Measurements from ENCODE around the gene LMAN1L. TPM values are rescaled to one million over a fixed set of nuclear protein-coding genes. Genes with fewer than 3 reads are reported as not detected.
A peak's percentile ranks its signal among the peaks of the same experiment; 100 is the strongest.

LMAN1L gene
- total RNA-seq, 1 donor from 2014 or later: 0.20 TPM

GRCh38 chr15:74838746-74839525 lies 26.3 kb downstream of the LMAN1L start:
- DNase-seq: no peak

DNA sequence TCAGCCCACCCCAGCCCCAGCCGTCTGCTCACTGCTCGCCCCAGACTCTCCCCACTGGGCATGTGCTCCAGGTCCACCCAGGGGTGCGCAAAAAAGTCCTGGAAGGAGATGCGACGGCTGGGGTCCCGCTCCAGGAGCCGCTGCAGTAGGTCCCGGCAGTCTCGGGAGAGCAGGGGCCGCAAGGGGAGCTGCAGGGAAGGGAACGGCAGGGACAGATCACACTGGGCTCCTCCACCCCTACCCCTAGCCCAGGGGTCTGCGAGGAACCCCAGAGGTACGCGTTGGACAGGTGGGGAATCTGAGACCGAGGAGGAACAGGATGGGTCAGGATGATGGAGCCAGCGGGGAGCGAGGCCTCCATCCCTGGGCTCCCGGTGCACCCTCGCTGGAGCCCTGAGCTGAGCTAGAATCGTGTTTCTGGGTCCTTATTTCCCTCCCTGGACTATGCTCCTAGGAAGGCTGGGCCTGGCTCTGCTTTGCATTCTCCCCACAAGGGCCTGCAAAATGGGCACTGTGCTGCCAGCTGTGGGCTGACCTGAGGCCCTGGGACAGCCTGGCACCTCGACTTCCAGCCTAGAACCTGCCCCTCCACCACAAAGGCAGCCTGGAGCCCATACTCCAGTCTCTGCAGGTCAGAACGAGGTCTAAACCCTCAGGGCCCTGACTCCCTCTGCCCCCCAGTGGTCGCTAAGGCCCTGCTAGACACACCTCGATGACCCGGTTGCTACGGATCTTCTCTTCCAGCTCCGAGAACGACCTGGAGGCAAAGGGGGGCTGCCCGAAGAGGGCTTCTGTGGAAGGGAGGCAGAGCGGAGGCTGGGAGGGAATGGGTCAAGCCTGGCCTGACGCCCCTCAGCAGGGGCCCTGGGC lies 27.1 kb downstream of the LMAN1L start:
- no peak for DNase-seq

DNA sequence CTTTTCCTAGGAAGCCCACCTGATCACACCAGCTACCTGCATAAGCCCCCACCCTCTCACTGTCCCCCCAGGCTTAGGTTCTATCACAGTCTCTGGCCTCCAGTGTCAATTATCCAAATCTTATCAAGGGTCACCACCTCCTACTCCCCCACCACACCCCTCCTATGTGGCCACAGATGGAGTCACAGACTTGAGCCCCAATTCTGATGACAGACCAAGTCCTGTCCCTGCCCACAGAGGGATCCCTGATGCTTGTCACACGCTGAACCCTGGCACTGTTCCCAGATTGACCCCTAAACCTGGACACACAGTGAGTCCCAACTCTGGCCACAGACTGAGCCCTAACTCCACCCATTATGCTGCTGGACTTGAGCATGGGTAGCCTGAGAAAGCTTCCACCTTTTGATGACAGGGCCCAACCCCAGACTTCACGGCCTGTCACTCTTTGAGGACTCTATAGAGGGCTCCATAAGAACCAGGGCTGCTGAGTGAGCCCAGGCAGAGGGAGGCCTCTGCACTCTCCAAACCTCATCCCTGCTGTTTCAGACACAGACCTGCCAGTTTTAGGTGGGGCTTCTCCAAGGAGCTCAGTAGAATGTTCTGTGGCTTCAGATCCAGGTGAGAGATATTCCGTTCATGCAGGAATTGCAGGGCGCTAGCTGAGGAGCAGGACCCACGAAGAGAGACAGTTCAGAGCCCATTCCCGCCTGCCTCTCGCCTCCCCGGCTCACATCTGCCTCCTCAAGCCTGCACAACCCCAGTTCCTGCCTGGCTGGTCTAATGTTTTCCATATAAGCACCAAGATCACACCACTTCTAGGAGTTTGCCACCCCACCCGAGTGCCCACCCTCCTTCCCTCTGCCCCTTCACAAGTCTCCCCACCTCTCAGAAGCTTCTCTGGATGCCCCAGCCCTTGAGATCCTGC lies 28.5 kb downstream of the LMAN1L start:
- DNase-seq: no peak

DNA sequence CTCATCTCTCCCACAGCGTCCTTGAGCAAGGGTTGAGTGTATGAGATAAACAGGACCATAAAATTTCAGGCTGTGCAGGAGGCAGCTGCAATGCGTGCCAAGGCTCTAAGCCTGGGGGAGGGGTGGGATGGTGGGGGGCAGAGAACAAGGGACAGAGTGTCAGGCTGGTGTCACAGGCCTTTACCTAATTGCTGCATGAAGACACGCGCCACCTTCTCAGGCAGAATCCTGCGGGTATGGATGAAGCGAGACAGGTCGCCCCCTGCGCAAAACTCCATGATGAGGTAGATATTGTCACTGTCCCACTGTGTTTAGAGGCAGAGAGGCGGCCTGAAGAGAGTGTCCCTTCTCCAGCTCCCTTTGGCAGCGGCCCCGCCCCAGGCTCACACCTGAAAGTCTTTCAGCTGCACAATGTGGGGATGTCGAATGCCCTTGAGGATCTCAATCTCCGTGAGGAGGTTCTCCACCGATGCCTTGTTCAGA lies 29.3 kb downstream of the LMAN1L start:
- DNase-seq: no peak

DNA sequence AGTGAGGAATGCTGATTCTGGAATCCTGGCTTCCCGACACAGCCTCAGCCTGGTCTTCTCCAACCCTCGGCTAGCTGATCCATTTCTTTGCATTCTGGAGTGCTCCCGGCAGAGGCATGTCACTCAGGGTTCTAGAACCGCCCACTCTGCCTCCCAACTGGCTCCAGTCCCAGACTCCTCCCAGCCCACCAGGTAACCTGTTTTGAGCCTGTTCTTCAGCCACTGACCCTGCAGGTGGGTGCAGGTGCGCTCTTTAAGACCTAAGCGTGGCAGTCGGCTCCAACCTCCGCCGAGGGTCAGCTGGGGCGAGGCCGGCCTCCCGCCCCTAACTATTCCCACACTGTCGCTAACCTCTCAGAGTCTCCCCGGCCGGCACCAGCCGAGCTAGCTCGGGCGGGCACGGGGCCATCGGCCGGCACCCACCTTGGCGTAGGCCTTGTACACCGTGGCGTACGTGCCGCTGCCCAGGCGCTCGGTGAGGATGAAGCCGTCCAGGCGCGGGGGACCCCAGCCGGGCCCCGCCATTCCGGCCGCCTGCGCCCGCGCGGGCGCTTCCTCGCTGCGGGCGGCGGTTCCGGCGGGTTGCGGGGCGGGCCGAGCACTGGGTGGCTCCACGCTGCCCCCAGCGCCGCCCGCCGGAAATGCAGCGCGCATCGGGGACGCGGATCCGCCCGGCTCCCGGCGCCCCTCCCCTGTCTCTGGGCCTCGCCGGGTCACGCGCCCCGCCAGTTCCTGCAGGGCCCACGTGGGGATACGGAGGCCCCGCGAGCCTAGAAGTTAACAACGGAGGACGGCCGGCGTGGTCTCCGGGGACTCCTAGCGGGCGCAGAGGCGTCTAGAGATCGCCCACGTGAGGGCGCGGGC lies 30.2 kb downstream of the LMAN1L start, which contains the start of gene ULK3:
TSS of gene ULK3 (minus strand) at position 576 of the 864 bp plus-strand sequence. CDS start at position 525, 51 bp downstream.
- peak; percentile 86 for DNase-seq

GRCh38 chr15:74843445-74843828 lies 30.8 kb downstream of the LMAN1L start:
- DNase-seq: no peak

DNA sequence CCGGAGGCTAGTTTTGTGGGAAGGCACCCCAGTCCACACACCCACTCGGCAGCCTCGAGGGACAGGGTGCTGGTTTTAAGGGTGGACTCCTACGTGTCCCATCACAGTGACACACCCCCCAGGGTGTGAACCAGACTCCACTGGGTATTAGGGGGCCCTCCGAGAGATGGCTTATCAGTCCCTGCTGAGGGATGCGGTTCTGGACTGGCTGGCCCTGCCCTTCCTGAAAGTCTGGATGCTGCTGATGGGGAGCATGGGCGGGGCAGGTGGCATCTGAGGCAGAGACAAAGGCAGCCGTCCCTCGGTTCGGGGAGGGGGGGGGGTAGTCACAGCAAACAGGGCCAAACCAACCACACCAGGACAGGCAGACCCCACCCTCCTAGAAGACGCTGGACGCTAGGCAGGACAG lies 31.3 kb downstream of the LMAN1L start:
- no peak for DNase-seq

DNA sequence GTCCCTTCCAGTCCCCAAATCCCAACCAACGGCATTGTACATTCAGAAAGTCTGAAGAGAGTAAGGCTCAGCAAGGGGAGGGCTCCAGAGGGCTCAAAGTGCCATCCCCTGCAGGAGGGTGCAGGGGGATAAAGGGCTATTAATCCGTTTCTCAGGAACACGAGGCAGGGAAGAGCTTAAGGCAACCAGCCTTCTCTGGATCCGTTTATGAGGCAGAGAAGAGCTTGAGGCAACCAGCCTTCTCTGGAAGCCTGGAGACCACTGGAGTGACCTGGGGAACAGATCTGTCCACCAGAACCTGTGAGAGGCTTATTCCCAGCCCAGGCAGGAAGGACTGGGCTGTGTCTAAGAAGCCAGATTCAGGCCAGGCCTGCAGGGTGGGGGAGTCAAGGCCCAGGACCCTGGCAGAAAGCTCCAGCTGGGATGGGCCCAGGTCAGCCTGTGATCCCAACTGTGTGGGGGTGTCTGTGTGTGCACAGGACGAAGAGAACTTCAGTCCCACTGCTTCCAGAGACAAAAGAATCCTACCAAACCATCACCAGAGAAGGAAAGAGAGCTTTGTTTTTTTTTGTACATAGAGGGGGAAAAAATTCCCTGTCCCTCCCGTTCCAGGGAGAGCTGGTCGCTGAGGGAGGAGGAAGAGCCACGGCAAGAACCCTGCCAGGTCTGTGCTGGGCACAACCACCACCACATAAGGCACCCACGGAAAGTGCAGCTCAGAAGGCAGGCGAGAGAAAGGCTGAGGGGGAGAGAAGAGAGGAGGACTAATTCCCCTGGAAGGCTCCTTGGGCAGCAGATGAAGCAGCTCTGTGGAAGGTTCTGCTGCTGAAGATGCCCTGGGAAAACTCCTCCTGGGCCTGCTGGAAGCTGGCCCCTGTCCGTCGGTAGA lies 31.9 kb downstream of the LMAN1L start:
- DNase-seq: no peak

- DNase-seq: no peak
These were observed 32.6 kb downstream of the LMAN1L start for GRCh38 chr15:74845208-74845568.

DNA sequence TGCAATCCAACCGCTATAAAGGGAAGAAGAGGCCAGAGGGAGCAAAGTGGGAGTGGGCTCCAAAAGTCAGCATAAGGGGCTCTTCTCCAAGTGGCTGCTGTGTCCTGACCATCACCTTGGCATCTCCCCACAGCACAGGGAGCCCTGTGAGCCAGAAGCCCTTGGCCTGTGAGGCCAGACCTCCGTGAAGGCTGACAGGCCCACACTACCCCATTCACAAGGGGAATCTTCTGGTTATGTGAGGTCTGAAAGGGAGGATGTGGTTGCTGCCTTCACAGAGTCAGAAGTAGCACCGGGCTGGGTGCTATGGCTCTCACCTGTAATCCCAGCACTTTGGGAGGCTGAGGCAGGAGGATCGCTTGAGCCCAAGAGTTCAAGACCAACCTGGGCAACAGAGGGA lies 32.9 kb downstream of the LMAN1L start:
- no peak for DNase-seq

- DNase-seq: no peak
These were observed 34.8 kb downstream of the LMAN1L start for GRCh38 chr15:74847432-74847831.

DNA sequence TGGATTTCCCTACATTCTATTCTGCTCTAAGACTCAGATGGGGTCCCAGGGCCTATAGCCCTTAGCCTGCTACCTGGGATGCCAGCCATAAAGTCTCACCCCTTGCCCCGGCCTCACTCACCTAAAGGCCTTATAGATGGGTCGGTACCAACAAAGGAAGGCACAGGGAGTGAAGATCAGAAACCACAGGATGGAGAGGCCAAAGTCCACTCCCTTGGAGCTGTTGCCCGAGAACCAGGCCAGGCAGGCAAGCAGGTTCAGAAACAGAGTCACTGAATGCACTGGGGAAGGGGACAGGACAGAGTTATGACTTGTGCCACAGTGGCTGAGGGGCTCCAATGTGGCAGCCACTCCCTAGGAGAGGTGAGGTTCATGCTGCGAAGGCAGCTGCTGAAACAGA lies 37.8 kb downstream of the LMAN1L start:
- DNase-seq: no peak

GRCh38 chr15:74851960-74852359 lies 39.3 kb downstream of the LMAN1L start:
- no peak for DNase-seq

DNA sequence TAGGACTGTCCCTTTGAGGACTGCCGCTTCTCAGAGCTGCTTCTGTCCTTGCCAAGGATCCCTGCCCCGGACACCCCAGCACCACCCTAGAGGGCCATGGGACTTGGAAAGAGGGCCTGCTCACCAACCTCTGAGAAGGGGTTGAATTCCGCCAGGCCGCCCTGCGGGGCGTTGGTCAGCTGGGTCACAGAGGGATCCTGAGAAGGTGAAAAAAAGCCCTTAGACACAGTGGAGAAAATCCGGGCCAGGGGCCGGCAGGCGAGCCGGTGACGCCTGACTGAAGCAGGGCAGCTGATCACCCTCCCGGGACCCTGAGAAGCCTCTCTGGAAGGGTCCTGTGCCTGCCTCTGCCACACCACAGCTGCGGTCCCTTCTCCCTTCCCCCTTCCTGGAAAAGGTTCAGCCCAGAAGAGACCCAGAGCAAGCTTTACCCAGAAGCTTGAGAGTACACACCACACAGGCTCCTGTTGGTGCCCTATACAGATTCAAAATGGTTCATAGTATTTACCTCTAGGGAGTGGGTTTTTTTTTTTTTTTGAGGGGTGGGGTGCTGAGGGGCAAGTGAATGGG lies 41.9 kb downstream of the LMAN1L start:
- no peak for DNase-seq

- no peak for DNase-seq
These were observed 43.2 kb downstream of the LMAN1L start for GRCh38 chr15:74855857-74856256.

DNA sequence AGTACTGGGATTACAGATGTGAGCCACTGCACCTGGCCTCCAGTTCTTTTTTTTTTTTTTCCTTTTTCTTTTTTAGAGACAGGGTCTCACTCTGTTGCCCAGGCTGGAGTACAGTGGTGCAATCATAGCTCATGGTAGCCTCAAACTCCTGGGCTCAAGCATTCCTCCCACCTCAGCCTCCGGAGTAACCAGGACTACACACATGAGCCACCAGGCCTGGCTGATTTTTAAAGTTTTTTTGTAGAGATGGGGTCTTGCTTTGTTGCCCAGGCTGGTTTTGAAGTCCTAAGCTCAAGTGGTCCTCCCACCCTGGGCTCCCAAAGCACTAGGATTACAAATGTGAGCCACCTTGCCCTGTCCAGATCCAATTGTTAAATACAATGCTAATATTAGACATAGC lies 43.9 kb downstream of the LMAN1L start:
- DNase-seq: no peak

- no peak for DNase-seq
These were observed 44.5 kb downstream of the LMAN1L start for GRCh38 chr15:74857082-74857655.

- no peak for DNase-seq
These were observed 45.2 kb downstream of the LMAN1L start for GRCh38 chr15:74857671-74858368.

DNA sequence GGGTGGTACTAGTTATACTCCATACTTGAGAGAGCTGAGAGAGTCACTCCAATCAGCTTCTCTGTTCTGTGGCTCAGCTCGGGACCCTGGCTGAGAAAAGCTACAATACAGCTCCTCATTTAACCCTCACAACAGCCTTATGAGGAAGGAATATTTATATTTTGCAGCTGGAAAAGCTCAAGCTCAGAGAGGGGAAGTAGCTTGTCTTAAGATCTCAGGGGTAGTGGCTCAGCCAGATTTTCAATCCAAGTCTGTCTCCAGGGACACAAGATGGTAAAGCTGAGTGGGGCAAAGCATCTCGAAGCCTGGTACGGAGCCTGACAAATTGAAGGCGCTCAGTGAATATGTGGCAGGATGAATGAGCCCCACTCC lies 45.7 kb downstream of the LMAN1L start:
- no peak for DNase-seq

All from skin of body (tissue), 2 donors.